Measurements from ENCODE around the gene EHD4.

The EHD4 gene

DNA sequence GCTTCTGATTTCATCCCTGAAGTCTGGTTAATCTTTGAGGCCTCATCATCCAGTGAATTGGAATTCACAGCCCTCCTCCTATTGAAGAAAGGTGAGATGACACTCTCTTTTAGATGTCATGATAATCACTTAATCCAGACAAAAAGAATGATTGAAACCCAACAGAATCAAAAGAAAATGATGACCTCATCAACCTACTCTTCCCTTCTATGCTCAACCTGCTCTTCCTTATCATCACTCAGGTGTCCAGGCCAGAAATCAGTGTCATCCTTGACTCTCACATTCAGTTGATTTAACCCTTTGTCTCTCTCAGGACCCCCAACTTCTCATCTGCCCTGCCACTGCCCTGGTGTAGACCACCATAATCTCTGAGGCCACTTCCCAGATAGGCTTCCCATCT, 36.7 kb upstream of the EHD4 start:
- Histone ChIP-seq H3K4me2 (ENCODE audit: low read length) (no peak overlapping the region), H3K27me3 (ENCODE audit: control insufficient read depth, insufficient read depth, low read length) (peaks cover 66% of the 10 kb centered on the region), H3K4me3 (ENCODE audit: low read length) (no peak overlapping the region), H3K36me3 (ENCODE audit: insufficient read depth, low read length) (no peaks in the 10 kb centered on the region), H3K9ac (ENCODE audit: low read depth, low read length) (no peak overlapping the region), H3K4me1 (ENCODE audit: control insufficient read depth, insufficient read depth, low read length) (no peaks in the 10 kb centered on the region), H3K9me3 (replicated peaks; ENCODE audit: low read length) (no peaks in the 10 kb centered on the region)

DNA sequence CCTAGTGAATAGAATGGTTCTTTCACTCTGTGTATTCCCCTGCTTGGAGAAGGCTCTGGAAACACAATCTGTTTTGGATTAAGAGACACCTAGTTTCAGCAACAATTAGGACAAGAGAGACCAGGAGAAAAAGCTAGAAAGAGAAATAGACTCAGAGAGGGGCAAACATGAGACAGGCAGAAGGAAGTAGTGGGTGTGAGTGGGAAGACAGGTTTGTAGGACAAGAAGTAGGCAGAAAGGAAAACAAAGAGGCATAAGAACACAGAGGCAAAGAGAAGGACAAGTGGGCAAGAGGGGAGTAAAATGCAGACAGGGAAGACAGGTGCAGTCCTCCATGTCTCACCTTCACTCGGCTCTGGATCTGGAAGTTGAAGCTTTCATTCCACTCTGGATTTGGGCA, 35.0 kb upstream of the EHD4 start:
- H3K4me3 ChIP-seq (ENCODE audit: low read length), result no peak overlapping the region
- H3K9ac ChIP-seq (ENCODE audit: low read depth, low read length), result no peak overlapping the region
- no peak overlapping the region for H3K4me2 ChIP-seq (ENCODE audit: low read length)
- no peaks in the 10 kb centered on the region for H3K9me3 ChIP-seq (replicated peaks; ENCODE audit: low read length)
- no peaks in the 10 kb centered on the region for H3K36me3 ChIP-seq (ENCODE audit: insufficient read depth, low read length)
- H3K27me3 ChIP-seq (ENCODE audit: control insufficient read depth, insufficient read depth, low read length), result peaks cover 72% of the 10 kb centered on the region
- H3K4me1 ChIP-seq (ENCODE audit: control insufficient read depth, insufficient read depth, low read length), result no peaks in the 10 kb centered on the region

DNA sequence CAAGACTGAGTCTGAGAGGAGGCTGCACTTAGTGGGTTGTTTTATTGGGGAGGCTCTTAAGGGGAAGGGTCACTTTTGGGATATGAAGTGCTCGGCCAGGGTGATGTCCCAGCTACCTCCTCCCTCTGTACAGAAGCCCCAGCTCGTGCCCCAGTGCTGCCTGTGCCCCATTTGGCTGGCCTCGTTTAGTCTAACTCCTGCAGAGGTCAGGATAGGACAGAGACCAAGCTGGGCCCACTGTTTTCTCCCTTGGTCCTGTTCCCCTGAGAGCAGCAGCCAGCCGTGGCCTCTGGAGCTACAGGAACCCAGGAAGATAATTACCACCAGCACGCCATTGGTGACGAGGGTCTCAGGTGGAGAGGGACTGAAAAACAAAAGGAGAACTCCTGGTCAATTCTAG, 30.0 kb upstream of the EHD4 start:
- H3K4me2 ChIP-seq (ENCODE audit: low read length), result no peak overlapping the region
- no peaks in the 10 kb centered on the region for H3K9me3 ChIP-seq (replicated peaks; ENCODE audit: low read length)
- no peak overlapping the region for H3K4me3 ChIP-seq (ENCODE audit: low read length)
- no peaks in the 10 kb centered on the region for H3K4me1 ChIP-seq (ENCODE audit: control insufficient read depth, insufficient read depth, low read length)
- H3K9ac ChIP-seq (ENCODE audit: low read depth, low read length), result no peak overlapping the region
- peaks cover 76% of the 10 kb centered on the region for H3K27me3 ChIP-seq (ENCODE audit: control insufficient read depth, insufficient read depth, low read length)
- no peaks in the 10 kb centered on the region for H3K36me3 ChIP-seq (ENCODE audit: insufficient read depth, low read length)

DNA sequence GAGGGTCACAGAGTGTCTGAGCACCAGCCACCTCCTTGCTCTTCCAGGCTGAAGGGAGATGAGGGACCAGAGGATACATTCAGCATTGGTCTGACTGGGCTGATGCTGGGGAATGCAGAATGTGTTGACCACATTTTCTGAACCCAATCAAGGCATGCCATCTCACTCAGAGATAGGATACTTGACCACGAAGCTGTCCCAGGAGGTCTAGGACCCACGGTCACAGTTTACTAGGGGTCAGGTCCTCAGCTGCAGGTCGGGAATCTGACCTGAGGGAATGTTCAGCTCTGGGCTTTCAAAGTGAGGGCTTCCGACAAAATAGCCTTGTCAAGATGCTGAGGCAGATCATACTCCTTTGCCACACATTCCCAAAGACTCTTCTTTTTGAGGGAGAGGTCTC, 28.9 kb upstream of the EHD4 start:
- H3K4me1 ChIP-seq (ENCODE audit: control insufficient read depth, insufficient read depth, low read length), result no peaks in the 10 kb centered on the region
- H3K36me3 ChIP-seq (ENCODE audit: insufficient read depth, low read length), result no peaks in the 10 kb centered on the region
- H3K4me3 ChIP-seq (ENCODE audit: low read length), result no peak overlapping the region
- no peak overlapping the region for H3K9ac ChIP-seq (ENCODE audit: low read depth, low read length)
- no peaks in the 10 kb centered on the region for H3K9me3 ChIP-seq (replicated peaks; ENCODE audit: low read length)
- peaks cover 78% of the 10 kb centered on the region for H3K27me3 ChIP-seq (ENCODE audit: control insufficient read depth, insufficient read depth, low read length)
- no peak overlapping the region for H3K4me2 ChIP-seq (ENCODE audit: low read length)

DNA sequence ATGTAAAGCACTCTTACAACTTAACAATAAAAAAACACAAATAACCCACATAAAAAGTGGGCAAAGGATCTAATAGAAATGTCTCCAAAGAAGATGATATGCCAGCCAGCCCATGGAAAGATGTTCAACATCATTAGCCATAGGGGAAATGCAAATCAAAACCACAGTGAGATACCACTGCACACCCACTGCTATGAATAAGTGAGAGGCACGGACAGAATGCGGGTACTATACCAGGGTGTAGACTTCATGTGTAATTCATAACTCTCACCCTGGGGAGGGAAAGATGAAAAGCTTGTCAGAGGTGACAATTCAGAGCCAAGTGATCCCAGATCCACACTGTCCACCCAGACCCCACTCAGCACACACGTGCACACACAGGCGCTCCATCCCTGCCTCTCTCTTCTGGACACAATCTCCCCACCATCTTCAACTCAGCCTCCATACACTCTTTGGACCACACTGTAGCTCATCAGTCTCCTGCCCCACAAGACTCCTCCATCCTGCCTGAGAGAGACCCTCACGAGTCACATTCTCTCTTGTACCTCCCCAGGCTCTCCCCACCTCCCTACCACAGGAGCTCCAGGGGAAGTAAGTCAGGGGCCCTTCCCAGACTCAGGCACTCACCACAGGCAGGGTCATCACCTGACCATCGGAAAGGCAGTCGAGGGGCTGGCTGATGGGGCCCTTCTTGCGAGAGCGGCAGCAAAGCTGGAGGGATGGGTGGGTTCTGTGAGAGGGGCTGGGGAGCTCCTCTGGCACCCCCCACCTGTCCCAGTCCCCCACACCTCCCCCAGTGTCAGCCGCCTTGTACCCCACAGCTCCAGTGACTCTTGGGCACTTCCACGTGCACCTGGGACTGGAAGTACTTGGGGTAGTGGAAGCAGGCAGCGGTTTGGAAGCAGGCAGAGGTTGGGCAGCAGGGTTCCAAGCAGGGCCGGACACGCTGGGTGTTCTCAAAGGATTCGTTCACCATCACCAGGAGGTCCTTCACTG, 27.2 kb upstream of the EHD4 start:
- no peak overlapping the region for H3K9ac ChIP-seq (ENCODE audit: low read depth, low read length)
- no peak overlapping the region for H3K4me2 ChIP-seq (ENCODE audit: low read length)
- no peaks in the 10 kb centered on the region for H3K36me3 ChIP-seq (ENCODE audit: insufficient read depth, low read length)
- H3K4me1 ChIP-seq (ENCODE audit: control insufficient read depth, insufficient read depth, low read length), result no peaks in the 10 kb centered on the region
- H3K4me3 ChIP-seq (ENCODE audit: low read length), result no peak overlapping the region
- peaks cover 76% of the 10 kb centered on the region for H3K27me3 ChIP-seq (ENCODE audit: control insufficient read depth, insufficient read depth, low read length)
- no peaks in the 10 kb centered on the region for H3K9me3 ChIP-seq (replicated peaks; ENCODE audit: low read length)

DNA sequence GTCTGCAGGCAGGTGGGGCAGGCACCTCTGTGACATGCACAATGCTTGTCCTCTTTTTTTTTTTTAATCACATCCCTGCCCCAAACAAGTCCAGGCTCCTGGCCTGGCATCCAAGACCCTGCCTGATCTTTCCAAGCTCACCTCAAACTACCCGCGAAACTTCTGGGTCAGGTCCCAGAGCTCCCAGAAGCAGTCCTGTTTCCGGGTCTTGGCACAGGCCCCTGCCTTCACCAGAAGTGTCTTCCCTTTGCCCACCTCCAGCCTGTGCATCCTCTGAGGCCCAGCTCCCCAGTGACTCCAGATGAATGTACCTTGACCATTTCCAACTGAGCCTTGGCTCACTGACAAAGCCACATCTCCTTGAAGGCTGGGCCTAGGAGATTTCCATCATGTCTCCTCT, 25.5 kb upstream of the EHD4 start:
- Histone ChIP-seq H3K4me3 (ENCODE audit: low read length) (no peak overlapping the region), H3K4me1 (ENCODE audit: control insufficient read depth, insufficient read depth, low read length) (no peaks in the 10 kb centered on the region), H3K27me3 (ENCODE audit: control insufficient read depth, insufficient read depth, low read length) (peaks cover 68% of the 10 kb centered on the region), H3K4me2 (ENCODE audit: low read length) (no peak overlapping the region), H3K36me3 (ENCODE audit: insufficient read depth, low read length) (no peaks in the 10 kb centered on the region), H3K9me3 (replicated peaks; ENCODE audit: low read length) (no peaks in the 10 kb centered on the region), H3K9ac (ENCODE audit: low read depth, low read length) (no peak overlapping the region)

DNA sequence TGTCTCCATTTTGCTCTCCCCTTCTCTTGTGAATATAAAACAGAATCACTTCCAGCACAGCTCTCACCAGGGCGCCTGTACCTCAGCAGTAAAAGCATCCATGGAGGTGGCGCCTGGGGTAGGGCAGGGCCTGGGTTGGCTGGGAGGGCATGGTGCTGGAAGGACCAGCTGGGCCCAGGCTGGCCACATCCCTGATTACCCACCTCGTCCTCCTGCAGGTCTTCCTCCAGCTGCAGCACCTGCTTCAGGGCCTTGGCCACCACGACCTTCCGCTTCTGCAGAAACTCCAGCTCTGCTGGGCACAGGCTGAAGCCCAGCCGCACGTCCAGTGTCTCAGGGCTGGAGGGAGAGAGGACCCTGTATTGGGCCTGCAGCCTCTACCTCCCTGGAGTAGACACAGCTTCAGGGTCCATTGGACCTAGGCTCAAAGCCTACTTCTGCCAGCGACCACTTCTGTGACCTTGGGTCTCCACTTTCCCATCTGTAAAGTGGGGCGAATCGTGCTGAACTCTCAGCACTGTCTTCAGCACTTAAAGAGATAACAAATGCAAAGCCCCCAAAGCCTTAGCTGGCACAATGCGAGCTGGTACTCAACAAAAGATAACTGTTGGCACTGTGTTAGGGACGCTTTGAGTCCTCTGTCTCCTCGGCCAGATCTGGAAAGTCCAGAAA, 24.7 kb upstream of the EHD4 start:
- H3K4me2 ChIP-seq (ENCODE audit: low read length), result no peak overlapping the region
- H3K27me3 ChIP-seq (ENCODE audit: control insufficient read depth, insufficient read depth, low read length), result peaks cover 66% of the 10 kb centered on the region
- no peak overlapping the region for H3K9ac ChIP-seq (ENCODE audit: low read depth, low read length)
- H3K4me3 ChIP-seq (ENCODE audit: low read length), result no peak overlapping the region
- no peaks in the 10 kb centered on the region for H3K9me3 ChIP-seq (replicated peaks; ENCODE audit: low read length)
- H3K4me1 ChIP-seq (ENCODE audit: control insufficient read depth, insufficient read depth, low read length), result no peaks in the 10 kb centered on the region
- H3K36me3 ChIP-seq (ENCODE audit: insufficient read depth, low read length), result no peaks in the 10 kb centered on the region

DNA sequence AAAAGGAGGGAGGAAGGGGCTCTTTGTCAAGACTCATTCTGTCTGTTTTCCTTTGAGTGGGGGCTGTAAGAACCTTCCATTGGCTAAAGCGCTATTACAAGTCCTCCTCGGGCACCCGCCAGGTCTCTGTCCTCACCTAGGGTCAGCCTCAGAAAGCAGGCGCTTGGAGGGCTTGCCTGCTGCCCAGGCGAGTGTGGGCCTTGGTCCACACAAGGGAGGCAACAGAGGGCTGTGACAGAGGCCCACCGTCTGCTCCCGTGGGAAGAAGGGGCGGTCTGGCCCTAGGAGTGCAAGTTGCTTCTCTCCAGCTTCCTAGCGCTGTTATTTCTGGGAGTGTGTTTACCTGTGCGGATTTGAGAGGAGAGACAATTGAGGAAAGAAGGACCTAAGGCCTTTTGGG, 24.0 kb upstream of the EHD4 start:
- Histone ChIP-seq H3K4me1 (ENCODE audit: control insufficient read depth, insufficient read depth, low read length) (no peaks in the 10 kb centered on the region), H3K36me3 (ENCODE audit: insufficient read depth, low read length) (no peaks in the 10 kb centered on the region), H3K9ac (ENCODE audit: low read depth, low read length) (no peak overlapping the region), H3K4me2 (ENCODE audit: low read length) (no peak overlapping the region), H3K27me3 (ENCODE audit: control insufficient read depth, insufficient read depth, low read length) (peaks cover 62% of the 10 kb centered on the region), H3K4me3 (ENCODE audit: low read length) (no peak overlapping the region), H3K9me3 (replicated peaks; ENCODE audit: low read length) (no peaks in the 10 kb centered on the region)

DNA sequence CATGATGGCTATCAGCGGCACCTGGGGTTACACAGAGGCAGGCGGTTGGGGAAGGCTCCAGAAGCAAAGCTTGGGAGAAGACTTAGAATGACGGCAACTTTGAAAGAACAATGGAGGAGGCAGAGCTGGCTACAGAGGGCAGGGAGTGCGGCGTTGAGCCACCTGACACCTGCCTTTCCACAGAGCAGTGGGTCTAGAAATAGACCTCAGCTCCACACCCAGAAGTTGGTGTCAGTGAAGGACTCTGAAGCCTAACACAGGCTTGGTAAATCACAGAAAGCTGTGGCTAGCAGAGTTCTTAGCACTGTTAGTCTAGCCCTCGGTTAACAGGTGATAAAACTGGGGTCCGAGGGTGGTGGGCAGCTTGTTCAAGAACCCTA, 23.1 kb upstream of the EHD4 start:
- Histone ChIP-seq H3K27me3 (ENCODE audit: control insufficient read depth, insufficient read depth, low read length) (peaks cover 59% of the 10 kb centered on the region), H3K9me3 (replicated peaks; ENCODE audit: low read length) (no peaks in the 10 kb centered on the region), H3K4me2 (ENCODE audit: low read length) (no peak overlapping the region), H3K9ac (ENCODE audit: low read depth, low read length) (no peak overlapping the region), H3K4me3 (ENCODE audit: low read length) (no peak overlapping the region), H3K36me3 (ENCODE audit: insufficient read depth, low read length) (no peaks in the 10 kb centered on the region), H3K4me1 (ENCODE audit: control insufficient read depth, insufficient read depth, low read length) (no peaks in the 10 kb centered on the region)

DNA sequence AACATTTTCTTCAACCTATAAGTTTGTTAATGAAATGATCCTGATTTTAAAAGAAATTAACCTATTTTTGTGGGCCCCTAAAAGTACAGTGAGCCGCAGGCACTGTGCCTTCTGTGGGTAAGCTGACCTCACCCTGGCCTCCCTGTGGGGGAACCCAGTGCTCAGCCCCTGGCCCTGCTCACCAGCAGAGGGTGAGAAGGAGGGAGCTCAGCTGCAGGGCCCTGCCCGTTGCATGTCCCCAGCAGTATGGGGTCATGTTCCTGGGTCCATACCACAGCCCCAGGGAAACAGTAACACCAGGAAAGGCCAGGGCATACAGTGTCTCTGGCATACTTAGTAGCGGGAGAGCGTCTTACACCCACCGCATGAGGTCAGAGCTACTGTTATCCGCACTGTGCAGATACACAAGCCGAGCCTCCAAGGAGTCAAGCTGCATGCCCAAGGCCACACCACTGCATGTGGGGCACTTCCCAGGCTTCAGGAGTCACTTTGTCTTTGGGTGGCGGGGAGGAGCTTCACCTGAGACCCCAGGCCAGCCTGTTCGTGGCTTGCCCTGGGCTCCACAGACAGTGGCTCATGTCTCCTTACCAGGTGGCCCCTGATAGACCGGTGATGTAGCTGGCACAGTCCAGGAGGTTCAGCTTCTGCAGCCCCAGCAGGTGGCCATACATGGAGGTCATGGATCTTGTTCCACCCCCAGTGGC, 22.6 kb upstream of the EHD4 start:
- Histone ChIP-seq H3K4me3 (ENCODE audit: low read length) (no peak overlapping the region), H3K27me3 (ENCODE audit: control insufficient read depth, insufficient read depth, low read length) (peaks cover 55% of the 10 kb centered on the region), H3K9ac (ENCODE audit: low read depth, low read length) (no peak overlapping the region), H3K4me2 (ENCODE audit: low read length) (no peak overlapping the region), H3K4me1 (ENCODE audit: control insufficient read depth, insufficient read depth, low read length) (no peaks in the 10 kb centered on the region), H3K36me3 (ENCODE audit: insufficient read depth, low read length) (no peaks in the 10 kb centered on the region), H3K9me3 (replicated peaks; ENCODE audit: low read length) (no peaks in the 10 kb centered on the region)

DNA sequence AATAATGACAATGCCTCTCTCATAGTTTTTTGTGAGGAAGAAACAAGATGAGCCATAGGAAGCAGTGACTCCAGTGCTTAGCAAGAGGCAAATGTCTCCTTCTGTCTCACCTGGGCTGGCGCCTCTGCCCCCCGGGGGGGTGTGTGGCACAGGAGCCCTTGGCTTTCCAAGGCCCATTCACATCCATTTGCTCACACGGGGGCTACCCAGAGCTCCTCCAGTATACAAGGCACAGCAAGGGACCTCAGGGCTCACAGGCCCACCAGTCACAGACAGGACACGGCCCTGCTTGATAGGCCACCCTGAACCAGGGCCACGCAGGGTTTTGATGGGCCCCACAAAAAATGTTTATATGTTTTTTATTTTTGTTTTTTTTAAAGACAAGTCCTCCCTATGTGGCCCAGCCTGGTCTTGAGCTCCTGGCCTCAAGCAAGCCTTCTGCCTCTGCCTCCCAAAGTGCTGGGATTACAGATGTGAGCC, 21.9 kb upstream of the EHD4 start:
- Histone ChIP-seq H3K4me2 (ENCODE audit: low read length) (no peak overlapping the region), H3K9ac (ENCODE audit: low read depth, low read length) (no peak overlapping the region)

More for the DNA sequence above, 21.9 kb upstream of the EHD4 start:
- Histone ChIP-seq H3K36me3 (ENCODE audit: insufficient read depth, low read length) (no peaks in the 10 kb centered on the region), H3K9me3 (replicated peaks; ENCODE audit: low read length) (no peaks in the 10 kb centered on the region), H3K4me3 (ENCODE audit: low read length) (no peak overlapping the region), H3K4me1 (ENCODE audit: control insufficient read depth, insufficient read depth, low read length) (no peaks in the 10 kb centered on the region), H3K27me3 (ENCODE audit: control insufficient read depth, insufficient read depth, low read length) (peaks cover 51% of the 10 kb centered on the region)

Measured in skeletal muscle satellite cell (primary cell).